Ishikawa (cell line): Measurements from ENCODE around the gene DYNC1H1.

Experiments used
- CEBPB ChIP-seq: IDR thresholded peaks from 2 replicates; pipeline ENCODE4 v1.6.1; 2012
- CREB1 ChIP-seq: IDR thresholded peaks from 2 replicates; pipeline ENCODE4 v1.6.1; 2012; ENCODE audit warnings: low read depth
- EGR1 ChIP-seq: IDR thresholded peaks from 2 replicates; pipeline ENCODE4 v1.6.1; 2012
- EP300 ChIP-seq: IDR thresholded peaks from 2 replicates; pipeline ENCODE4 v1.6.1; 2012; ENCODE audit warnings: borderline replicate concordance
- FOXM1 ChIP-seq: IDR thresholded peaks from 2 replicates; pipeline ENCODE4 v1.6.1; 2012; ENCODE audit warnings: low read depth, borderline replicate concordance
- MAX ChIP-seq: IDR thresholded peaks from 2 replicates; pipeline ENCODE4 v1.6.1; 2012
- NFIC ChIP-seq: IDR thresholded peaks from 2 replicates; pipeline ENCODE4 v1.6.1; 2012
- RAD21 ChIP-seq: IDR thresholded peaks from 2 replicates; pipeline ENCODE4 v1.6.1; 2012; ENCODE audit warnings: low read depth
- REST ChIP-seq: IDR thresholded peaks from 2 replicates; pipeline ENCODE4 v1.6.1; 2012; ENCODE audit warnings: low read depth, mild to moderate bottlenecking
- TAF1 ChIP-seq: IDR thresholded peaks from 2 replicates; pipeline ENCODE4 v1.6.1; 2012; ENCODE audit warnings: low read depth, mild to moderate bottlenecking
- TCF12 ChIP-seq: IDR thresholded peaks from 2 replicates; pipeline ENCODE4 v1.6.1; 2012; ENCODE audit warnings: low read depth
- TEAD4 ChIP-seq: IDR thresholded peaks from 2 replicates; pipeline ENCODE4 v1.6.1; 2012
- YY1 ChIP-seq: IDR thresholded peaks from 2 replicates; pipeline ENCODE4 v1.6.1; 2012; ENCODE audit warnings: low read depth
- ZBTB7A ChIP-seq: IDR thresholded peaks from 2 replicates; pipeline ENCODE4 v1.6.1; 2012; ENCODE audit warnings: low read depth

Gene DYNC1H1

GRCh38 chr14:102103062-102103695 lies 138.8 kb downstream of the DYNC1H1 start:
- TF ChIP-seq FOXM1 (no peak), CEBPB (no peak), EP300 (no peak), YY1 (no peak), TCF12 (no peak), MAX (no peak), TAF1 (no peak), ZBTB7A (no peak), NFIC (no peak), EGR1 (no peak), CREB1 (no peak), RAD21 (no peak), TEAD4 (no peak)

GRCh38 chr14:102105369-102105768 lies 141.0 kb downstream of the DYNC1H1 start:
- TF ChIP-seq REST (no peak), TCF12 (no peak), FOXM1 (no peak), RAD21 (no peak), YY1 (no peak), TAF1 (no peak)
